H9 (cell line): Measurements from ENCODE around the gene GTF3C5. TPM values are rescaled to one million over a fixed set of nuclear protein-coding genes. Genes with fewer than 3 reads are reported as not detected.
"Not testable (repeated sequence)": the region's sequence is repeated elsewhere in the genome, so short reads cannot be mapped to it uniquely, and the experiment has no call there.

ENCODE experiments used
- DNase-seq: peaks from one replicate; pipeline ENCODE4 v3.0.0-alpha.2; 2017
- H2AFZ ChIP-seq: one replicate; pipeline ENCODE4 v1.6.1; 2013; ENCODE audit warnings: mild to moderate bottlenecking, low read length, control low read depth, moderate library complexity
- H2AK5ac ChIP-seq: 2 replicates; pipeline ENCODE4 v1.6.1; 2013; ENCODE audit warnings: low read length, control low read depth, mixed read lengths; ENCODE audit not compliant: insufficient read length
- H2BK120ac ChIP-seq: one replicate; pipeline ENCODE4 v1.6.1; 2013; ENCODE audit warnings: low read depth, mild to moderate bottlenecking, low read length, control low read depth, inconsistent platforms; ENCODE audit not compliant: poor library complexity, severe bottlenecking
- H2BK12ac ChIP-seq: 2 replicates; pipeline ENCODE4 v1.6.1; 2013; ENCODE audit warnings: low read length, control low read depth, mixed read lengths, low read depth; ENCODE audit not compliant: insufficient read length
- H2BK15ac ChIP-seq: 2 replicates; pipeline ENCODE4 v1.6.1; 2013; ENCODE audit warnings: low read depth, low read length, control low read depth
- H2BK20ac ChIP-seq: one replicate; pipeline ENCODE4 v1.6.1; 2013; ENCODE audit warnings: low read depth, mild to moderate bottlenecking, low read length, control low read depth, inconsistent platforms; ENCODE audit not compliant: poor library complexity, severe bottlenecking
- H2BK5ac ChIP-seq: 2 replicates; pipeline ENCODE4 v1.6.1; 2013; ENCODE audit warnings: low read length, control low read depth, mixed read lengths; ENCODE audit not compliant: insufficient read length
- H3K14ac ChIP-seq: 2 replicates; pipeline ENCODE4 v1.6.1; 2013; ENCODE audit warnings: low read length, control low read depth; ENCODE audit not compliant: insufficient read depth
- H3K18ac ChIP-seq: 2 replicates; pipeline ENCODE4 v1.6.1; 2013; ENCODE audit warnings: low read depth, mild to moderate bottlenecking, mixed read lengths, low read length, control low read depth; ENCODE audit not compliant: insufficient read length
- H3K23ac ChIP-seq: 2 replicates; pipeline ENCODE4 v1.6.1; 2013; ENCODE audit warnings: low read length, control low read depth, mixed read lengths, low read depth; ENCODE audit not compliant: insufficient read length
- H3K23me2 ChIP-seq: 2 replicates; pipeline ENCODE4 v1.6.1; 2013; ENCODE audit warnings: low read depth, mild to moderate bottlenecking, mixed read lengths, low read length, control low read depth; ENCODE audit not compliant: insufficient read length, poor library complexity, severe bottlenecking
- H3K27ac ChIP-seq: 2 replicates; pipeline ENCODE4 v1.5.1; 2013; ENCODE audit warnings: low read length, control low read depth, mixed read lengths, low read depth; ENCODE audit not compliant: insufficient read length
- H3K27me3 ChIP-seq: 2 replicates; pipeline ENCODE4 v1.6.1; 2013; ENCODE audit warnings: low read length, control low read depth, inconsistent platforms; ENCODE audit not compliant: insufficient read depth
- H3K4ac ChIP-seq: 2 replicates; pipeline ENCODE4 v1.6.1; 2013; ENCODE audit warnings: low read depth, mild to moderate bottlenecking, control low read depth, inconsistent platforms, low read length, moderate library complexity
- H3K4me1 ChIP-seq: 2 replicates; pipeline ENCODE4 v1.6.1; 2013; ENCODE audit warnings: low read length, control low read depth, inconsistent platforms; ENCODE audit not compliant: insufficient read depth
- H3K4me2 ChIP-seq: 2 replicates; pipeline ENCODE4 v1.6.1; 2013; ENCODE audit warnings: low read length, control low read depth, mixed read lengths; ENCODE audit not compliant: insufficient read length, insufficient read depth
- H3K56ac ChIP-seq: 2 replicates; pipeline ENCODE4 v1.6.1; 2013; ENCODE audit warnings: low read depth, mild to moderate bottlenecking, mixed read lengths, low read length, control low read depth; ENCODE audit not compliant: insufficient read length
- H3K79me1 ChIP-seq: 2 replicates; pipeline ENCODE4 v1.6.1; 2013; ENCODE audit warnings: low read depth, mild to moderate bottlenecking, moderate library complexity, low read length, control low read depth, inconsistent platforms; ENCODE audit not compliant: insufficient read depth, poor library complexity, severe bottlenecking
- H3K79me2 ChIP-seq: 2 replicates; pipeline ENCODE4 v1.6.1; 2013; ENCODE audit warnings: low read length, control low read depth, inconsistent platforms; ENCODE audit not compliant: insufficient read depth
- H3K9ac ChIP-seq: 2 replicates; pipeline ENCODE4 v1.6.1; 2013; ENCODE audit warnings: low read length, control low read depth, mixed read lengths; ENCODE audit not compliant: insufficient read length; ENCODE audit errors: extremely low read depth
- H3K9me3 ChIP-seq: one replicate; pipeline ENCODE4 v1.6.1; 2013; ENCODE audit warnings: low read depth, low read length, inconsistent platforms; ENCODE audit not compliant: control insufficient read depth
- H3T11ph ChIP-seq: one replicate; pipeline ENCODE4 v1.6.1; 2013; ENCODE audit warnings: mild to moderate bottlenecking, low read length, control low read depth, inconsistent platforms
- H4K20me1 ChIP-seq: one replicate; pipeline ENCODE4 v1.6.1; 2013; ENCODE audit not compliant: control insufficient read depth, insufficient read length, insufficient read depth
- H4K5ac ChIP-seq: 2 replicates; pipeline ENCODE4 v1.6.1; 2013; ENCODE audit warnings: low read depth, mild to moderate bottlenecking, mixed read lengths, low read length, control low read depth; ENCODE audit not compliant: insufficient read length
- H4K8ac ChIP-seq: replicated peaks from 2 replicates; pipeline ENCODE4 v1.6.1; 2013; ENCODE audit warnings: low read length, control low read depth, mixed read lengths, low read depth; ENCODE audit not compliant: insufficient read length
- H4K91ac ChIP-seq: 2 replicates; pipeline ENCODE4 v1.6.1; 2013; ENCODE audit warnings: low read depth, mild to moderate bottlenecking, moderate library complexity, mixed read lengths, low read length, control low read depth; ENCODE audit not compliant: insufficient read length
- H3K27ac Mint-ChIP-seq, 3 experiments: 2 replicates in 2 of 3; 3 replicates in 1 of 3; pipeline ENCODE4 v1.8.0; 2020 to 2021; ENCODE audit warnings: mixed read lengths in 3 of 3, mild to moderate bottlenecking in 1 of 3, moderate library complexity in 1 of 3
- H3K27me3 Mint-ChIP-seq: 2 replicates; pipeline ENCODE4 v1.8.0; 2021; ENCODE audit warnings: low read depth, mild to moderate bottlenecking, moderate library complexity, mixed read lengths
- H3K36me3 Mint-ChIP-seq, 3 experiments: 2 replicates in 2 of 3; 3 replicates in 1 of 3; pipeline ENCODE4 v1.8.0; 2020 to 2021; ENCODE audit warnings: low read depth in 3 of 3, mixed read lengths in 3 of 3; ENCODE audit not compliant: insufficient read depth in 1 of 3
- H3K4me1 Mint-ChIP-seq, 2 experiments: 2 replicates each; pipeline ENCODE4 v1.8.0; 2020; ENCODE audit warnings: mixed read lengths in 2 of 2
- H3K4me3 Mint-ChIP-seq, 2 experiments: 2 replicates in 1 of 2; 3 replicates in 1 of 2; pipeline ENCODE4 v1.8.0; 2020 to 2021; ENCODE audit warnings: mild to moderate bottlenecking in 2 of 2, mixed read lengths in 2 of 2, moderate library complexity in 1 of 2
- H3K9me3 Mint-ChIP-seq, 2 experiments: 2 replicates in 1 of 2; 3 replicates in 1 of 2; pipeline ENCODE4 v1.8.0; 2020; ENCODE audit warnings: mild to moderate bottlenecking in 2 of 2, mixed read lengths in 2 of 2, moderate library complexity in 1 of 2
- WGBS: extraction: QIAGEN DNeasy Blood & Tissue Kit; methylation state at CpG from one replicate; pipeline ENCODE4 v1.1.7; 2013; ENCODE audit warnings: missing lambda C conversion rate, low lambda C conversion rate, mixed read lengths; ENCODE audit not compliant: insufficient read length; ENCODE audit errors: extremely low coverage; 5-methylcytosine and 5-hydroxymethylcytosine counted together
- total RNA-seq: library from RNA; stranded (reverse); gene quantifications from 2 replicates; pipeline ENCODE4 v1.2.1, GENCODE V29; 2021

GTF3C5 gene
- total RNA-seq, 1 experiment from 2014 or later: 88.9 TPM

DNA sequence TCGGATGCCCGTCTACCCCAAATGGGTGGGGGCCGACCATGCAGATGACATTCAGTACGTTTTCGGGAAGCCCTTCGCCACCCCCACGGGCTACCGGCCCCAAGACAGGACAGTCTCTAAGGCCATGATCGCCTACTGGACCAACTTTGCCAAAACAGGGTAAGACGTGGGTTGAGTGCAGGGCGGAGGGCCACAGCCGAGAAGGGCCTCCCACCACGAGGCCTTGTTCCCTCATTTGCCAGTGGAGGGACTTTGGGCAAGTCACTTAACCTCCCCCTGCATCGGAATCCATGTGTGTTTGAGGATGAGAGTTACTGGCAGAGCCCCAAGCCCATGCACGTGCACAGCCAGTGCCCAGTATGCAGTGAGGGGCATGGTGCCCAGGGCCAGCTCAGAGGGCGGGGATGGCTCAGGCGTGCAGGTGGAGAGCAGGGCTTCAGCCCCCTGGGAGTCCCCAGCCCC is 39.7 kb downstream of the GTF3C5 start:
- H3K4me2 ChIP-seq, H3K23me2 ChIP-seq, H3K4me1 Mint-ChIP-seq, H2BK5ac ChIP-seq, DNase-seq, H3K27me3 ChIP-seq, H4K20me1 ChIP-seq, H3K27me3 Mint-ChIP-seq, H2BK120ac ChIP-seq, H2BK20ac ChIP-seq, H3K27ac ChIP-seq, H3K18ac ChIP-seq, H3K4me3 Mint-ChIP-seq, H3T11ph ChIP-seq, H3K9me3 ChIP-seq, H3K14ac ChIP-seq, H3K79me1 ChIP-seq, H3K56ac ChIP-seq, H2BK15ac ChIP-seq, H2AFZ ChIP-seq, H3K36me3 Mint-ChIP-seq, H4K91ac ChIP-seq, H2BK12ac ChIP-seq, H2AK5ac ChIP-seq, H3K27ac Mint-ChIP-seq, H3K4me1 ChIP-seq, H4K8ac ChIP-seq, H3K79me2 ChIP-seq, H4K5ac ChIP-seq, H3K4ac ChIP-seq, H3K9me3 Mint-ChIP-seq, H3K9ac ChIP-seq, H3K23ac ChIP-seq: not testable (repeated sequence)
- no CpG with 5 or more reads among the region's 17 CpGs for WGBS

DNA sequence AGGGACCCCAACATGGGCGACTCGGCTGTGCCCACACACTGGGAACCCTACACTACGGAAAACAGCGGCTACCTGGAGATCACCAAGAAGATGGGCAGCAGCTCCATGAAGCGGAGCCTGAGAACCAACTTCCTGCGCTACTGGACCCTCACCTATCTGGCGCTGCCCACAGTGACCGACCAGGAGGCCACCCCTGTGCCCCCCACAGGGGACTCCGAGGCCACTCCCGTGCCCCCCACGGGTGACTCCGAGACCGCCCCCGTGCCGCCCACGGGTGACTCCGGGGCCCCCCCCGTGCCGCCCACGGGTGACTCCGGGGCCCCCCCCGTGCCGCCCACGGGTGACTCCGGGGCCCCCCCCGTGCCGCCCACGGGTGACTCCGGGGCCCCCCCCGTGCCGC is 40.2 kb downstream of the GTF3C5 start:
- H3K36me3 Mint-ChIP-seq, H3K56ac ChIP-seq, H2BK20ac ChIP-seq, H3K23ac ChIP-seq, H3K14ac ChIP-seq, H3K27me3 Mint-ChIP-seq, H2BK120ac ChIP-seq, H4K8ac ChIP-seq, H2AFZ ChIP-seq, H3K9me3 ChIP-seq, H3K9me3 Mint-ChIP-seq, DNase-seq, H2BK12ac ChIP-seq, H3K4ac ChIP-seq, H3K79me1 ChIP-seq, H3K27me3 ChIP-seq, H4K5ac ChIP-seq, H3K27ac Mint-ChIP-seq, H4K20me1 ChIP-seq, H3K4me3 Mint-ChIP-seq, H3K27ac ChIP-seq, H3K4me2 ChIP-seq, H3K9ac ChIP-seq, H3T11ph ChIP-seq, H3K79me2 ChIP-seq, H3K4me1 Mint-ChIP-seq, H2AK5ac ChIP-seq, H3K18ac ChIP-seq, H2BK15ac ChIP-seq, H3K23me2 ChIP-seq, H3K4me1 ChIP-seq, H2BK5ac ChIP-seq, H4K91ac ChIP-seq: not testable (repeated sequence)
- WGBS: no CpG with 5 or more reads among the region's 31 CpGs
